Esophagus mucosa (tissue), 1 donor: ENCODE measurements around the gene FAM110A. TPM values are rescaled to one million over a fixed set of nuclear protein-coding genes. Genes with fewer than 3 reads are reported as not detected.
"Not testable (repeated sequence)": the region's sequence is repeated elsewhere in the genome, so short reads cannot be mapped to it uniquely, and the experiment has no call there.

Source experiments
- ATAC-seq: fragments of 200-7000 bp; cut with Tn5 transposase; one replicate; pipeline ENCODE4 v1.9.1; 2020
- total RNA-seq: library from RNA; stranded (reverse); gene quantifications from one replicate; pipeline ENCODE4 v1.2.4, GENCODE V29; 2023
- donor health status: DM: yes; HTN: yes; CAD: no.

Gene FAM110A
- total RNA-seq = 32.8 TPM

DNA sequence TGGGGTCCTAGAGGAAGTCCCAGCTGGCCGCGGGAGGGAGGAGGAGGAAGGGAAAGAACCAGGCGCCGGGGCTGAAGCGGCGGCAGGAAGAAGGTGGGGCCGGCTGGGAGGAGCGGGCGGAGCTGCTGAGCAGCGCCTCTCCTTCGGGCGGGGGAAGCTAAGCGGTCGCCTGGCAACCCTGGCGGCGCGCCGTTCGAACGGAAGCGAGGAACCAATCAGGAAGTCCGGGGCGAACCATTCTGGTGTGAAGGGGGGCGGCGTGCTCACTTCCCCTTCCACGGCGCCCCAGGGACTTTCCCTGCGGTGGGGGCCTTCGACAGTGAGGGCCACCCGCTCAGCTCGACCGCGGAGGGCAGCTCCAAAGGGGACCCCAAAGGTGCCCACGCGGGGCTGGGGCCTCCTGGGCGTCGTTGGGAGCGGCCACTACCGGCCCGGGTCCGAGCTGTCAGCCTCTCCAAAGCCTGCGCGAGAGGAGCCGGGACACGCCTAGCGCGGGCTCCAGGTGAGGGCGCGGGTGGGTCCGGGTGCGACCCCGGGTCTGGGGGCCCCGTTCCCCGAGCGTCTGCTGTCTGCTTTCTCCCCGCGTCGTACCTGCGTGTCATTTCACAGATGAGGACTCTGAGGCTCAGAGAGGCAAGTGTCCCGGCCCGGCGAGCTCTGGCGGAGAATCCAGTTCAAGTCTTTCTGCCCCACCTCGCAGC lies at the start of gene FAM110A:
Gene FAM110A, plus strand, starts transcription at position 266 of the 701 bp plus-strand sequence. CDS start 11,090 bp downstream, outside the sequence.
- peak; percentile 98 for ATAC-seq

DNA sequence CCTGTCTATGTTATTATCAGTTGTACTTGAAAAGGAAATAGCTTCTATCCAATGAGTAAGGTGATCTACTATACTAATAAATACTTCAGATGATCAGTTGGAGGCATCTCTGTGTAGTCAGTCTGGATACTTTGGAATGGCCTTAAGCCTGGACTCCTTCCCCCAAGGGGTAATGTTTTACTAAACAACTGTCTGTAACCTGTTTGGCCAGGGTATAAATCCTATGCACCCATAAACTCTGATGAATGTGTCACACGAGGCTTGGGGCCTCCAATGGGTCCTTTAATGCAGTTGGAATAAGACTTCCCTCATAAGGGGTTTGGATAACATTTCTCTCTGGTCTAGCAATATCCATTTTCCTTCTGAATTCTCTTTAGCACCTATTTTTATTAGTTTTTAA lies 45.7 kb upstream of the FAM110A start:
- no peak for ATAC-seq

DNA sequence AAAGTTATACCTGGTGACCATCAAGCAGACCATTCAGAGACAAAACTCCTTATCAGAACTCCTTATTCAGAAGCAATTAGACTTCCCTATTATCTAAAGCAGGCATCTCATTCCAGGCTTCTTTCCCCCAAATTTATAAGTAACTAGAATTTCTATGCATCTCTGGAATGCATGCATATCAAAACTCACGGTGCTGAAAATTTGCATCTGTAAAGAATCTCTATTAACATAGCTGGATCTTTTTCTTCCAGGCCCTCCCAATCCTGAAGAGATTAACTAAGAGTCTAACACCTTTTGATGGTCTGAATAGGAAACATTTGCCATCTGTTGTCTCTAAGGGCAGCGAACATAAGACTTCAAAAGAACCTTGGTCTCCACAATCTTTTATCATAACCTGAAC lies 42.5 kb upstream of the FAM110A start:
- no peak for ATAC-seq

DNA sequence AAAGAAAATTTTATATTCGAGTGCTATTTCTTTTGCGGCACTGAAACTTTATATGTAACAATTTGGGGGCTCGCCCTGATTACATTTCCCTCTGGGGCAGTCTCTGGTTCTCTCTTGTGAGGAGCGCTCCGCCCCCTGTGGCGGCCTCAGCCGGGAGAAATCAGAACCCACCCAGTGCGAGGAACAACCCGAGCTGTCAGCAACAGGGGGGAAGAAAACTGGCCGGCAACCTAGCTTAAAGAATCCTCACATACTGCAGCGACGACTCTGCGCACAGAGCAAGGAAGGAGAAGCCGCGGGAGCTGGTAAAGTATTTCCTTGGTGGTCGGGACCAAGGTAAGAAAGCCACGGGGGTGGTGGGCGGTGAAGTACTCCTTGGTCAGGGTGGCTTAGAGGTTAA lies 41.3 kb upstream of the FAM110A start:
- no peak for ATAC-seq

DNA sequence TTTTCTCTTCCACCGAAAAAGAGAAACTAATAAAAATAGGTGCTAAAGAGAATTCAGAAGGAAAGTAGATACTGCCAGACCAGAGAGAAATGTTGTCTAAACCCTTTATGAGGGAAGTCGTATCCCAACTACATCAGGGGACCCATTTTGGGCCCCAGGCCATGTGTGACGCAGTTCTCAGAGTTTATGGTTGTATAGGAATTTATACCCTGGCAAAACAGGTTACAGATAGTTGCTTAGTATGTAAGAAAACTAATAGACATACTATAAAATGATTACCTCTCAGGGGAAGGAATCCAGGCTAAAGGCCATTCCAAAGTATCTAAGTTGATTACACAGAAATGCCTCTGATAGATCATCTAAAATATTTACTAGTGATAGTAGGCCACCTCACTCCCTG lies 36.6 kb upstream of the FAM110A start:
- ATAC-seq = no peak

DNA sequence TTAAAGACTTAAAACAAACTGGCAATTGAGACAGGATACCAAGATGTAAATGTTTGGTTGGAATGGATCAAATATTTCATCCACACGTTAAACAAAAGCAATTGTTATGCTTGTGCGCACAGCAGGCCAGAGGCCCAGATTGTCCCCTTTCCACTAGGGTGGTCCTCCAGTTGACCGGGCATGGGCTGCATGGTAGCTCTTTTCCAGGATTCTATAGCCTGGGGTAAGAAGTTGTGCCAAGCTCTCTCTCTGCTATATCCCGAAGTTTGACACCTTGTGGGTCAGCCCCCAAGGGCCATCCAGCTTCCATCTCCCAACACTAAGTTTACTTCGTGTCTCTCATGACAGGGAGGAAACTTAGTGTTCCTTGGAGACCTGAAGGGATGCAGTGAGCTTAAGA lies 34.8 kb upstream of the FAM110A start:
- ATAC-seq = not testable (repeated sequence)

DNA sequence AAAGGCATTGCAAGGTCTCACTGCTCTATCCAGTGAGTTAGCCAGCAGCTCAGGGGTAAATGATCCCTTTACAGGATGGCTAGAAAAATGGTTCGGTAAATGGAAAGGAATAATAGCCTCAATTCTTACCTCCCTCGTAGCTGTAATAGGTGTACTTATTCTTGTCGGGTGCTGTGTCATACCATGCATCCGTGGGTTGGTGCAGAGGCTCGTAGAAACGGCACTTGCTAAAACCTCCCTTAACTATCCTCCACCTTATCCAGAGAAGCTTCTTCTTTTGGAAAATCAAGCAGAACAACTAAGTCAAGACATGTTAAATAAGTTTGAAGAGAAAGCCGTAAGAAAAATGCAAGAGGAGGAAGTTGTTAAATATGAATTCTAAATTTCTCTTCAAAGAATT lies 33.5 kb upstream of the FAM110A start:
- ATAC-seq = not testable (repeated sequence)

DNA sequence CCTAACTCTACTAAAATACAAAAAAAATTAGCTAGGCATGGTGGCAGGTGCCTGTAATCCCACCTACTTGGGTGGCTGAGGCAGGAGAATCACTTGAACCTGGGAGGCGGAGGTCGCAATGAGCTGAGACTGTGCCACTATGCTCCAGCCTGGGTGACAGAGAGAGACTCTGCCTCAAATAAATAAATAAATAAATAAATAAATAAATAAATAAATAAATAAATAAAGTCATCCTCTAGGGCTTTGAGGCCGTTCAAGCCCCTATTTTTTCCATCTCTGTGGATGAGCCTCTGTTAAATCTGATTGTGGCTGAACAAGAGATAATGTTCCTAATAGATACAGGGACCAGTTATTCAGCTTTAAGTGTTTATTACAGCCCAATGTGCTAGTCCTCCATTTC lies 31.8 kb upstream of the FAM110A start:
- ATAC-seq = no peak

DNA sequence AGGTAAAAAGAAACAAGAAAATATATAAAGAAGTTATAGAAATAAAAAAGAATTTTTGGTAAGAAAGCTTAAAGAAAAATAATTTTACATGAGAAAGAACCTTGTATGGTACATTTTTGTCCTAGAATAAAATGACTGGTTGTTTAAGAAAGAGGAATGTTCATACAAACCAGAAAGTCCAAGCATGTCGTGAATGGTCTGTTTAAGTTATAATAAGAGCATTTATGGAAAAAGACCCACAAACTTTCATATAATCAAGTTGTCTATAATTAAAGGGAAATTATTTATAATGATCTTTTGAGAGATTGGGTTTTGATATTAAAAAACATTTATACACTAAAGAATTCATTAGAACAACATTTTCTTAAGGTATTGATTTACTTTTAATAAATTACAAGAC lies 27.8 kb upstream of the FAM110A start:
- no peak for ATAC-seq

DNA sequence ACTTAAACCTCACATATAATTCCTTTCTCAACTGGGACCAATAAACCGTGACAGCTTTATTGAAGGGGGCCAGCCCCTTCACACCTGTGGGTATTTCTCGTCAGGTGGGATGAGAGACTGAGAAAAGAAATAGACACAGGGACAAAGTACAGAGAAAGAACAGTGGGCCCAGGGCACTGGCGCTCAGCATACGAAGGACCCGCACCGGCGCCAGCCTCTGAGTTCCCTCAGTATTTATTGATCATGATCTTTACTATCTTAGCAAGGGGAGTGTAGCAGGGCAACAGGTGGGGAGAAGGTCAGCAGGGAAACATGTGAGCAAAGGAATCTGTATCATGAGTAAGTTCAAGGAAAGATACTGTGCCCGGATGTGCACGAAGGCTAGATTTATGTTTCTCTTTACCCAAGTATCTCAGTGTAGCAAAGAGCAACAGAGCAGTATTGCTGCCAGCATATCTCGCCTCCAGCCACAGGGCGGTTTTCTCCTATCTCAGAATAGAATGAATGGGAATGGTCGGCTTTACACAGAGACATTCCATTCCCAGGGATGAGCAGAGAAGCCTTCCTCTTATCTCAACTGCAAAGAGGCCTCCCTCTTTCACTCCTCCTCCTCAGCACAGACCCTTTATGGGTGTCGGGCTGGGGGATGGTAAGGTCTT lies 21.6 kb upstream of the FAM110A start:
- ATAC-seq = not testable (repeated sequence)

DNA sequence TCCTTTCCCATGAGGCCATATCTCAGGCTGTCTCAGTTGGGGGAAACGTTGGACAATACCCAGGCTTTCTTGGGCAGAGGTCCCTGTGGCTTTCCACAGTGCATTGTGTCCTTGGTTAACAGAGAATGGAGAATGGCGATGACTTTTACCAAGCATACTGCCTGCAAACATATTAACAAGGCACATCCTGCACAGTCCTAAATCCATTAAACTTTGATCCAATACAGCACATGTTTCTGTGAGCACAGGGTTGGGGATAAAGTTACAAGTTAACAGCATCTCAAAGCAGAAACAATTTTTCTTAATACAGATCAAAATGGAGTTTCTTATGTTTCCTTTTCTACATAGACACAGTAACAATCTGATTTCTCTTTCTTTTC lies 21.1 kb upstream of the FAM110A start:
- ATAC-seq = not testable (repeated sequence)

DNA sequence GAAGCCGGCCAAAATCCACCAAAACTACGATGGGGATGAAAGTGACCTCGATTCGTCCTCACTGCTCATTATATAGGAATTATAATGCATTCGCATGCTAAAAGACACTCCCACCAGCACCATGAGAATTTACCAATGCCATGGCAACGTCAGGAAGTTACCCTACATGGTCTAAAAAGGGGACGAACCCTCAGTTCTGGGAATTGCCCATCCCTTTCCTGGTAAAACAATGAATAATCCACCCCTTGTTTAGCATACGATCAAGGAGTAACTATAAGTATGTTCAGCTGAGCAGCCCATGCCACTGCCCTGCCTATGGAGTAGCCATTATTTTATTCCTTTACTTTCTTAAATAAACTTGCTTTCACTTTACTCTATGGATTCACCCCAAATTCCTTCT lies 20.1 kb upstream of the FAM110A start:
- no peak for ATAC-seq

DNA sequence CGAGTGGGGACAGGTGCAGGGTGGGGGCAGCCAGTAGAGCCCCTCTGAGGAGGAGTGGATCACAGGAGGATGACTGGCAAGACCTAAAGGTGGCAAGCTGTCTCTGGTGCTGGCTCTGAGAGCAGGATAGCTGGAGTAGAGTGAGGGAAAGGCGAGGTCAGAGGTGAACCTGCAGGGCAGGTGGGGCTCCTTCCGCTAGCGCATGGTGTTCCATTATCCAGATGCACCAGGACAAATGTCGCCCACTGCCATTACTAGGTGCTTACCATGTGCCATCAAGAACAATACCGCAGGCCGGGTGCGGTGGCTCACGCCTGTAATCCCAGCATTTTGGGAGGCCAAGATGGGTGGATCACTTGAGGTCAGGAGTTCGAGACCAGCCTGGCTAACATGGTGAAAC lies 18.3 kb upstream of the FAM110A start:
- ATAC-seq = no peak

DNA sequence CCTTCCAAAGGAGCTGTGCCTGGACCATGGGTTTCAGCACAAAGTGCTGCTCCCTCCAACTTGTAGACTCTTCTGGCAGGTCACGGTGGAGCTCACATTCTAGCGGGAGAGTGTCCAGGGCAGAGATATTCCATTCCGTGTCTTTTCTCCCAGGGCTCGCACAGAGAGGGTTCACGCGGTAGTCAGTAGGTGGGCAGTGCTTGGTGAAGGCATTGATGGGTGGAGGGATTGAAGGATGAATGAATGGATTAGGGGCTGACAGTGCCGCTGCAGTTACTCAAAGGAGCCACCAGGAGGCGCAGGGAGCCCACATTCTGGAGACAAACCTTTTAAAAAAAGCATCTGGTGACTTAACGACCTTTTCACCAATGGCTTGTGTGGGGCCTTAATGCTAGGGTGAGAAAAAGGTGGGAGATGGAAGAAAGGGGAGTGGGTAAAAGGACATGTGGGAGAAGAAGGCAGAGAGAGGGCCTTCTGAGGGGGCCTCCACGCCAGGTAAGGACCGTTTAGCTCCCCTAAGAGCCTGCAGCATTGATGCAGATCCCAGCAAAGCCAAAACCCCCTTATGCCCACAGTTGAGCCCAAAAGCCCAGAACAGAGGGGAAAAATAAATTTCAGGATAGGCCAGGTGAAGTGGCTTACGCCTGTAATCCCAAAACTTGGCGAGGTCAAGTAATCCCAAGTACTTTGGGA lies 17.5 kb upstream of the FAM110A start:
- ATAC-seq = peak; percentile 59

DNA sequence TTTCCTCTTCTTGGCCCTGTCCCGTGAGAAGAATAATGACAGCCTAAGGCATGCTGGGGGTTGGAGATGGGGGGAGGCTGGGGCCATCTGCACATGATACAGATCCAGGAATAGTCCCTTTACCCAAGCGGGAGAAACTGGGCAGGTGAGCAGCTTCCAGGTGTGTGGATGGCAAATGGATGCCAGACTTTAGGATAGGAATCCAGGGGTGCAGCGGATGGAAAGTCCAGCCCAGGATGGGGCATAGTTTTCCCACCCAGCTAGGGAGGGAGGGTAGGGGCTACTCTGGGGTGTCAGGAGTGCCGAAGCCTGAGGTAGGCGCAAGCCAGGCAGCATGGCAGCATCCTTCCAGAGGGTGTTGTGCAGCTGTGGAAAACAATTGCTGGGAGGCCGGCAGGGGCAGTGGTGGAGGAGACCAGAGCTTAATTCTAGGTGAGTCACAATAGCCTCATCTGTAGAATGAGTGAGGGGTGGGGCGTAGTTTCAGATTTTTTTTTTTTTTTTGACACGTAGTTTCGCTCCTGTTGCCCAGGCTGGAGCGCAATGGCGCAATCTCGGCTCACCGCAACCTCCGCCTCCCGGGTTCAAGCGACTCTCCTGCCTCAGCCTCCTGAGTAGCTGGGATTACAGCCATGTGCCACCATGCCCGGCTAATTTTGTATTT lies 15.4 kb upstream of the FAM110A start:
- peak; percentile 74 for ATAC-seq

DNA sequence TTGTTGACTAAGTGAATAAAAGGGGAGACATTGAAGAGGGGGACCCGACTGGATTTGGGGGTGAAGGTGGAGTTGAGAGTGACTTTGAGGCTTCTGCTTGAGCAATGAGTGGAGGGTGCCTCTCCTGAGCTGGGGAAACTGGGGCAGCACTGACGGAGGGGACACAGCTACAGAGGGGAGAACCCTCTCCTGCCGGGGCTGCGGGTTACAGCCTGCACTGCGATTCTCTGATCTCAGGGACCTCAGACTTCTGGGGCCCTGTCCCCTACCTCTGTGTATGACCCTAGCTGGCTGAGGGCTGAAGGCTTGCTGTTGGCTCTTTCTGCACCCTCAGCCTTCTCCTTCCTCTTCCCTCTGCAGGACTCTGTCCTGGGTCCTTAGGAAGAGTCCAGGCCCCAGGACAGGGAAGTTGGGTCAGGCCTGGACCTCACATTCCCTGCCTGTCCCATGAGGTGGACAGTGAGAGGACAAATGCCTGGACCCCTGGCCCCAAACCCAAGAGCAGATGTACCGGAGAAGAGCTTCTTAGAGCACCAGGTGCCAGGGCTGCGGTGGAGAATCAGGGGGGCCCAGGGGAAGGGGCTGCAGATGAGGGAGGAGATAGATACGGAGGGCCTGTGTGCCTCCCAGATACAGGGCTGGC lies 13.7 kb upstream of the FAM110A start:
- no peak for ATAC-seq

DNA sequence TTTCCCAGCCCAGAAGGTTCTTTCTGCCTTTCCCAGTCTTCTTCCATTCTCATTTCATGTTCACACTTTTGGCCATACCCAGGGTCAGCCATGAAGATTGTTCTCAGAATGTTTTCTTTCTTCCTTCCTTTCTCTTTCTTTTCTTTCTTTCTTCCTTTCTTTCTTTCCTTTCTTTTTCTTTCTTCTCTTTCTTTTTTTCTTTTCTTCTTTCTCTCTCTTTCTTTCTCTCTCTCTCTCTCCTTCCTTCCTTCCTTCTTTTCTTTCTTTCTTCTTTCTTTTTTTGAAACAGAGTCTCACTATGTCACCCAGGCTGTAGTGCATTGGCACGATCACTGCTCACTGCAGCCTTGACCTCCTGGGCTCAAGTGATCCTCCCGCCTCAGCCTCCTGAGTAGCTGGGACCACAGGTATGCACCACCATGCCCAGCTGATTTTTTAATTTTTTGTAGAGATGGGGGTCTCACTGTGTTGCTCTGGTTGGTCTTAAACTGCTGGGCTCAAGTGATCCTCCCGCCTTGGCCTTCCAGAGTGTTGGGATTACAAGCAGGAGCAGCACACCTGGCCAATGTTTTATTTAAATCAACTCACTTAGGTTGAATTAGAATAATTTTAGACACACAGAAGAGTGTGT lies 13.1 kb upstream of the FAM110A start:
- no peak for ATAC-seq

DNA sequence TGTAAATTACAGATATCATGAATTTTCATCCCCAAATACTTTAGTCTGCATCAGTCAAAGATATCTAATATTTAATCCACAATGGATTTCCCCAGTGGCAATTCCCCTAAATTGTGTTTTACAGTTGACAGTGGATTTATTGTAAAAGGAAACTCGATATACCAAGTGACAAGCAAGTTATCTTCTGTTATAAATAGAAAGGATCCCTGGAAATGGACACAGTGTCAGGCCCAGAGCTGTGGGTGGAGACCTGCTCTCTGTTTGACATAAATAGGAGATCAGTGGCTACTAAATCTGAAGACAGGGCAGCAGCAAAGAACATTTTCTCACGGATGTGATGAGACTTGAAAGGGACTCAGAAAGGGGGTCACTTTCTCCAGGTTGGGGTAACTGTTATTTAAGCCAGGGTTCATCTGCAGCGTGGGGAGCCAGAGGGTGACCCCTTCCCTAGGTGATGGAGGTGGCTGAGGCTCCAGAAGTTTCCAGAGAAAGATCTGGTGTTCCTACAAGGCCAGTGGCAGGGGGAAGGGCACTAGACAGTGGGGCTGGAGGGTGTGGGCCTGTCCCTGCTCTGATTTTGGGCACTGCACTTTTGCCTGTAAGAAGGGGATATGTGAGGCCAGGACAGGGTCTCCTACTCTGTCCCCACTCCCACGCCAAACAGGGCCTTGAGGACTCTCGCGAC lies 12.3 kb upstream of the FAM110A start:
- ATAC-seq = no peak

DNA sequence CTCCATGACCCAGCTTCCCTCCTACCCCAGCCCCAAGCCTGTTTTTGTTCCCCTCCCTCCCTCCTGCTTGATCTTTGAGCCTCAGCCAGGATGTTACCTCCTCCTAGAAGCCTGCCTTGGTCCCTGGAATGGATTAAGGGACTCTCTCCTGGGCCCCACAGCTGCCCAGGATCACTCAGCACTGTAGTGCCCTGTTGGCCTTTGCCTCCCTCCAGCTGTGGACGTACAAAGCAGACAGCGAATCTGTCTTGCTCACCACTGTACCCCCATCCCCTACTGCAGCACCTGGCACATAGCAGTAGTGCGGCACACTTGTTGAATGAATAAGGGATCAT lies 11.8 kb upstream of the FAM110A start:
- no peak for ATAC-seq

DNA sequence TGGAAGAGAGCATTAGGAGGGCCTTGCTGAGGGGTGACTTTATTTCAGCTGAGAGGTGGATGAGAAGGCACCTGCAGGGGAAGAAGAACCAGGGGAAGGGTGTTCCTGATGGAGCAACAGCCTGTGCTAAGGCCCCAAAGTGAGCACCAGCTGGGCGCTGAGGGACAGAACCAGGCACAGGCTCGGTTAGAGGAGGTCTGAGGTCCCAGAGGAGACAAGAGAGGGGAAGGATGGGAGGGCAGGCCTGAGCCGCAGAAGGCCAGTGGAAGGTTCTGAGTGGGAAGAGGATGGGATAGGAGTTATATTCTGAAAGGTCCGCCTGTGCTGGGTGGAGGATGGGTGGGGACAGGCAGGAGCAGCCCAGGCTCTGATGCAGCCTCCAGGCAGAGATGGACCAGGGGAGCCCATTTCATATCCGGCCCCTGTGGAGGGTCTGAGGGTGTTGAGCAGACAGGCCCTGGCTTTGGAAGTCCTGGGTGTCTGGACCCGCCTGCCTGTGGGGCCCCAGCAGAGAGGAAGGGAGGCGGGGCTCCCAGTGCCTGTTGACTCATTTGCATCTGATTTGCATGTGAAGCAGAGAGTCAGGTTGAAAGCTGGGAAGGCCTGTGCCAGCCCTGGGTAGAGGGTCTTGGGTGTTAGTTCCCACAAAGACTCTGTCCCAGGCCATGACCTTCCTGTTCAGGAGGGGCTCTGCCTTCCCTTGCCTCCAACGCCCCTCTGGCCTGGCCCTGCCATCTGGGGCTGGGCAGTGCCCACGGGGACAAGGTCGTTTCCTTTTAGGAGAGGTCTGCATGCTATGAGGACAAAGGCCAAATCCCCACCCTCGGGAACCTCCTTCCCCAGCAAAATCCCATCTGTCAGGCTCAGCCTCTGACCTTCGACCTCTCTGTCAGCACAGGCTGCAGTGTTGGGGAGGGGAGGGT lies 10.6 kb upstream of the FAM110A start:
- ATAC-seq = no peak

DNA sequence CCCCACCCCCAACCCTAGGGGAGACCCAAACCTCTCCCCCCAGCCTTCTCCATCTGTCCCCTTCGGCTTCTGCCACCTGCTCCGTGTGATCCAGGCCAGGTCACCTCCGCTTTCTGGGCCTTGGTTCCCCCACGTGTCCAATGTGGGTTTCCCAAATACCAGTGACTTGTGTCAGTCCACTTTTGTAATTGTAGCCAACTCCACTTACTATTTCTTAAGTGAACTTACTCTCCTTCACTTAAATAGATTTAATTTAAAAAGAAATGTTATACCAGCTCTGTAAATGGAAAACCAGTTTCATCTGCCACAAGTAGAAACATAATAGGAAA lies 10.0 kb upstream of the FAM110A start:
- ATAC-seq = no peak
